Liver (tissue), 9 donors: ENCODE results near the gene LCA5. TPM values are rescaled to one million over a fixed set of nuclear protein-coding genes. Genes with fewer than 3 reads are reported as not detected.

Source experiments
- DNase-seq: peaks from one replicate; pipeline ENCODE4 v3.0.0-alpha.2; 2017; ENCODE audit warnings: low spot score
- H3K27ac ChIP-seq, 2 donors: one replicate each; pipeline ENCODE4 v1.7.0; 2013; ENCODE audit warnings: inconsistent platforms in 2 of 2, low read length in 2 of 2, control low read depth in 1 of 2, low read depth in 1 of 2, mild to moderate bottlenecking in 1 of 2
- H3K27me3 ChIP-seq, 4 donors: one replicate each; pipeline versions ENCODE4 v1.6.1 to v1.7.0; 2013; ENCODE audit warnings: low read length in 3 of 4, inconsistent platforms in 1 of 4, mild to moderate bottlenecking in 1 of 4, moderate library complexity in 1 of 4; ENCODE audit not compliant: control insufficient read depth in 4 of 4, insufficient read depth in 4 of 4
- H3K36me3 ChIP-seq, 4 donors: one replicate each; pipeline versions ENCODE4 v1.6.1 to v1.7.0; 2013; ENCODE audit warnings: low read length in 3 of 4, mild to moderate bottlenecking in 3 of 4, low read depth in 1 of 4, moderate library complexity in 1 of 4; ENCODE audit not compliant: control insufficient read depth in 4 of 4, insufficient read depth in 3 of 4
- H3K4me1 ChIP-seq, 4 donors: one replicate each; pipeline versions ENCODE4 v1.6.1 to v1.7.0; 2013; ENCODE audit warnings: low read length in 3 of 4, mild to moderate bottlenecking in 3 of 4, moderate library complexity in 1 of 4; ENCODE audit not compliant: control insufficient read depth in 4 of 4, insufficient read depth in 4 of 4
- H3K4me3 ChIP-seq, 3 donors: one replicate each; pipeline versions ENCODE4 v1.6.1 to v1.7.0; 2013; ENCODE audit warnings: low read length in 3 of 3, control low read depth in 1 of 3, low read depth in 1 of 3, mild to moderate bottlenecking in 1 of 3
- H3K9ac ChIP-seq, 2 donors: one replicate each; pipeline ENCODE4 v1.7.0; 2013; ENCODE audit warnings: low read length in 2 of 2, mild to moderate bottlenecking in 2 of 2, moderate library complexity in 2 of 2, control low read depth in 1 of 2, low read depth in 1 of 2
- H3K9me3 ChIP-seq, 4 donors: one replicate each; pipeline versions ENCODE4 v1.6.1 to v1.7.0; 2013; ENCODE audit warnings: low read length in 3 of 4; ENCODE audit not compliant: control insufficient read depth in 4 of 4
- ATF3 ChIP-seq: IDR thresholded peaks from 2 replicates; pipeline ENCODE4 v1.6.1; 2016; ENCODE audit warnings: antibody characterized with exemption
- EGR1 ChIP-seq, 2 donors: IDR thresholded peaks; 2 replicates each; pipeline ENCODE4 v1.6.1; 2016 to 2018; ENCODE audit warnings: antibody characterized with exemption in 2 of 2, low read depth in 2 of 2
- FOXA1 ChIP-seq: IDR thresholded peaks from 2 replicates; pipeline ENCODE4 v1.6.1; 2016; ENCODE audit warnings: antibody characterized with exemption
- FOXA2 ChIP-seq: IDR thresholded peaks from 2 replicates; pipeline ENCODE4 v1.6.1; 2016; ENCODE audit warnings: antibody characterized with exemption
- GABPA ChIP-seq, 2 donors: IDR thresholded peaks in 1 of 2; conservative IDR thresholded peaks in 1 of 2; 2 replicates each; pipeline ENCODE4 v1.6.1; 2016; ENCODE audit warnings: antibody characterized with exemption in 2 of 2, mild to moderate bottlenecking in 1 of 2, moderate library complexity in 1 of 2
- HNF4G ChIP-seq: IDR thresholded peaks from 2 replicates; pipeline ENCODE4 v1.6.1; 2016; ENCODE audit warnings: antibody characterized with exemption
- MAX ChIP-seq: IDR thresholded peaks from 2 replicates; pipeline ENCODE4 v1.6.1; 2016; ENCODE audit warnings: antibody characterized with exemption
- NR2F2 ChIP-seq: IDR thresholded peaks from 2 replicates; pipeline ENCODE4 v1.6.1; 2016; ENCODE audit warnings: antibody characterized with exemption
- RAD21 ChIP-seq, 2 donors: IDR thresholded peaks; 2 replicates each; pipeline ENCODE4 v1.6.1; 2016; ENCODE audit warnings: antibody characterized with exemption in 2 of 2, mild to moderate bottlenecking in 2 of 2
- SP1 ChIP-seq: IDR thresholded peaks from 2 replicates; pipeline ENCODE4 v1.6.1; 2018; ENCODE audit warnings: antibody characterized with exemption, mild to moderate bottlenecking
- TAF1 ChIP-seq: conservative IDR thresholded peaks from 2 replicates; pipeline ENCODE4 v1.6.1; 2016; ENCODE audit warnings: antibody characterized with exemption, mild to moderate bottlenecking
- YY1 ChIP-seq: IDR thresholded peaks from 2 replicates; pipeline ENCODE4 v1.6.1; 2016; ENCODE audit warnings: antibody characterized with exemption, mild to moderate bottlenecking
- ZBTB33 ChIP-seq: IDR thresholded peaks from 2 replicates; pipeline ENCODE4 v1.6.1; 2016; ENCODE audit warnings: antibody characterized with exemption
- WGBS: extraction: QIAGEN DNeasy Blood & Tissue Kit; methylation state at CpG from one replicate; pipeline ENCODE4 v1.1.7; 2013; 5-methylcytosine and 5-hydroxymethylcytosine counted together
- polyA plus RNA-seq, 2 donors: library from polyadenylated mRNA; stranded (reverse) in 1 of 2; unstranded in 1 of 2; fragments of 200-250 nt in 1 of 2; fragments of >200 nt in 1 of 2; fragmentation: Nextera tagmentation in 1 of 2; extraction: Ambion mirVana in 1 of 2; gene quantifications; one replicate each; pipeline versions ENCODE4 v1.2.1 to v1.2.3, GENCODE V29; 2013 to 2015
- total RNA-seq, 2 donors: library from RNA; depleted of rRNA; stranded (reverse); fragments of >200 nt; gene quantifications; one replicate each; pipeline ENCODE4 v1.2.3, GENCODE V29; 2014
- donor health status: healthy.
- donor health status: healthy.
- donor health status: healthy.
- donor health status: healthy.
- donor health status: healthy.

The LCA5 gene
- total and polyA plus RNA-seq, 4 donors, result 0.39 to 1.8 (median 0.65) TPM

- Histone ChIP-seq H3K36me3 (no peaks in the 10 kb centered on the region), H3K27ac (no peak overlapping the region), H3K27me3 (no peaks in the 10 kb centered on the region), H3K9ac (no peak overlapping the region), H3K4me3 (no peak overlapping the region), H3K4me1 (no peaks in the 10 kb centered on the region), H3K9me3 (no peaks in the 10 kb centered on the region)
- no peak for DNase-seq
- WGBS, result 75% methylated on average over 2 of the region's 2 CpGs
- TF ChIP-seq TAF1 (no peak), ATF3 (no peak), NR2F2 (no peak), RAD21 (IDR thresholded peaks at IDR 0.05) (no peak), EGR1 (IDR thresholded peaks at IDR 0.05; ENCODE audit: low read depth in 2 of 2) (no peak), FOXA2 (no peak), FOXA1 (no peak), HNF4G (no peak), ZBTB33 (no peak), MAX (no peak)
Measured at GRCh38 chr6:79564636-79565035, 27.4 kb upstream of the LCA5 start.

GRCh38 chr6:79559706-79560105, 22.5 kb upstream of the LCA5 start:
- DNase-seq, result no peak
- Histone ChIP-seq H3K9ac (no peak overlapping the region), H3K27me3 (no peaks in the 10 kb centered on the region), H3K27ac (no peak overlapping the region), H3K9me3 (no peaks in the 10 kb centered on the region), H3K4me3 (no peak overlapping the region), H3K36me3 (peaks cover 0 to 2% (median 0%) of the 10 kb centered on the region in 4 donors), H3K4me1 (no peaks in the 10 kb centered on the region)
- TF ChIP-seq TAF1 (no peak), GABPA (IDR thresholded peaks at IDR 0.05 in 1 of 2, conservative IDR thresholded peaks at IDR 0.05 in 1 of 2) (no peak), YY1 (no peak), FOXA1 (no peak), HNF4G (no peak), SP1 (no peak)
- 97% methylated on average over 2 of the region's 2 CpGs for WGBS

GRCh38 chr6:79557673-79558467, 20.6 kb upstream of the LCA5 start:
- no peak for DNase-seq
- H3K4me3 ChIP-seq, result no peak overlapping the region
- H3K36me3 ChIP-seq, result peaks cover 0 to 2% (median 0%) of the 10 kb centered on the region in 4 donors
- WGBS, result 89% methylated on average over 2 of the region's 2 CpGs
- no peak for TF ChIP-seq FOXA2
- H3K27me3 ChIP-seq, result no peaks in the 10 kb centered on the region
- H3K27ac ChIP-seq, result no peak overlapping the region
- no peak overlapping the region for H3K9ac ChIP-seq
- H3K4me1 ChIP-seq, result no peaks in the 10 kb centered on the region
- H3K9me3 ChIP-seq, result no peaks in the 10 kb centered on the region
